ENCODE measurements around the gene SPECC1L. TPM values are rescaled to one million over a fixed set of nuclear protein-coding genes. Genes with fewer than 3 reads are reported as not detected.

SPECC1L gene
- total RNA-seq, 1 donor from 2014 or later = 173 TPM

- peak; percentile 36 for DNase-seq
- peaks cover 21% of the 10 kb centered on the region for H3K27me3 Mint-ChIP-seq (ENCODE audit: unreplicated experiment)
- peaks cover 26% of the 10 kb centered on the region for H3K9me3 Mint-ChIP-seq (ENCODE audit: unreplicated experiment)
- TF ChIP-seq CTCF (IDR thresholded peaks at IDR 0.05; ENCODE audit: partially characterized antibody, unreplicated experiment) = no peak
- H3K27ac Mint-ChIP-seq (ENCODE audit: unreplicated experiment) = peak overlapping the region; percentile 90
- peak overlapping the region; percentile 45 for H3K4me3 Mint-ChIP-seq (ENCODE audit: unreplicated experiment)
- peaks cover 35% of the 10 kb centered on the region for H3K4me1 Mint-ChIP-seq (ENCODE audit: low read depth, unreplicated experiment)
- no peaks in the 10 kb centered on the region for H3K36me3 Mint-ChIP-seq (ENCODE audit: unreplicated experiment)
Measured at GRCh38 chr22:24416095-24416494, 145.5 kb downstream of the SPECC1L start.

- DNase-seq = peak; percentile 25
- peak overlapping the region; percentile 45 for H3K4me3 Mint-ChIP-seq (ENCODE audit: unreplicated experiment)
Measured at GRCh38 chr22:24416611-24417010, 146.0 kb downstream of the SPECC1L start.

GRCh38 chr22:24417200-24417599 lies 146.6 kb downstream of the SPECC1L start:
- no peak for DNase-seq
- Mint-ChIP-seq H3K4me3 (ENCODE audit: unreplicated experiment) (no peak overlapping the region), H3K27me3 (ENCODE audit: unreplicated experiment) (peaks cover 22% of the 10 kb centered on the region), H3K9me3 (ENCODE audit: unreplicated experiment) (peaks cover 24% of the 10 kb centered on the region), H3K4me1 (ENCODE audit: low read depth, unreplicated experiment) (peaks cover 35% of the 10 kb centered on the region), H3K36me3 (ENCODE audit: unreplicated experiment) (no peaks in the 10 kb centered on the region), H3K27ac (ENCODE audit: unreplicated experiment) (peak overlapping the region; percentile 90)
- TF ChIP-seq CTCF (IDR thresholded peaks at IDR 0.05; ENCODE audit: partially characterized antibody, unreplicated experiment) = no peak

More at GRCh38 chr22:24416611-24417010, 146.0 kb downstream of the SPECC1L start:
- H3K27ac Mint-ChIP-seq (ENCODE audit: unreplicated experiment) = peak overlapping the region; percentile 90
- peaks cover 35% of the 10 kb centered on the region for H3K4me1 Mint-ChIP-seq (ENCODE audit: low read depth, unreplicated experiment)
- no peak for TF ChIP-seq CTCF (IDR thresholded peaks at IDR 0.05; ENCODE audit: partially characterized antibody, unreplicated experiment)
- H3K36me3 Mint-ChIP-seq (ENCODE audit: unreplicated experiment) = no peaks in the 10 kb centered on the region
- H3K9me3 Mint-ChIP-seq (ENCODE audit: unreplicated experiment) = peaks cover 26% of the 10 kb centered on the region
- peaks cover 23% of the 10 kb centered on the region for H3K27me3 Mint-ChIP-seq (ENCODE audit: unreplicated experiment)

- Mint-ChIP-seq H3K36me3 (ENCODE audit: unreplicated experiment) (no peaks in the 10 kb centered on the region), H3K27me3 (ENCODE audit: unreplicated experiment) (peaks cover 25% of the 10 kb centered on the region), H3K4me3 (ENCODE audit: unreplicated experiment) (no peak overlapping the region), H3K9me3 (ENCODE audit: unreplicated experiment) (peaks cover 21% of the 10 kb centered on the region), H3K27ac (ENCODE audit: unreplicated experiment) (no peak overlapping the region), H3K4me1 (ENCODE audit: low read depth, unreplicated experiment) (peaks cover 32% of the 10 kb centered on the region)
- no peak for TF ChIP-seq CTCF (IDR thresholded peaks at IDR 0.05; ENCODE audit: partially characterized antibody, unreplicated experiment)
- no peak for DNase-seq
Measured at GRCh38 chr22:24417901-24418641, 147.4 kb downstream of the SPECC1L start.

- peak; percentile 21 for DNase-seq
- peaks cover 21% of the 10 kb centered on the region for H3K9me3 Mint-ChIP-seq (ENCODE audit: unreplicated experiment)
- H3K27me3 Mint-ChIP-seq (ENCODE audit: unreplicated experiment) = peaks cover 26% of the 10 kb centered on the region
- peaks cover 26% of the 10 kb centered on the region for H3K4me1 Mint-ChIP-seq (ENCODE audit: low read depth, unreplicated experiment)
- no peak for TF ChIP-seq CTCF (IDR thresholded peaks at IDR 0.05; ENCODE audit: partially characterized antibody, unreplicated experiment)
- no peak overlapping the region for H3K4me3 Mint-ChIP-seq (ENCODE audit: unreplicated experiment)
- H3K36me3 Mint-ChIP-seq (ENCODE audit: unreplicated experiment) = no peaks in the 10 kb centered on the region
- H3K27ac Mint-ChIP-seq (ENCODE audit: unreplicated experiment) = no peak overlapping the region
Measured at GRCh38 chr22:24418786-24419474, 148.3 kb downstream of the SPECC1L start.

All from glutamatergic neuron (in vitro differentiated cells).